Tibial nerve (tissue), 4 donors: ENCODE data around the gene TUBGCP6.

Experiments used
- CTCF ChIP-seq, 5 experiments: fragments of 200-600 bp in 3 of 5; fragments of 450-650 bp in 2 of 5; sonication (generic) in 3 of 5; IDR thresholded peaks; one replicate each; pipeline ENCODE4 v1.5.1; 2016 to 2019; ENCODE audit warnings: antibody characterized with exemption in 5 of 5, mild to moderate bottlenecking in 3 of 5, moderate library complexity in 2 of 5
- EP300 ChIP-seq, 2 donors: sonication (generic); formaldehyde crosslinking; IDR thresholded peaks; one replicate each; pipeline ENCODE4 v1.6.1; 2017; ENCODE audit warnings: antibody characterized with exemption in 2 of 2, mild to moderate bottlenecking in 1 of 2

- TF ChIP-seq CTCF (IDR thresholded peaks at IDR 0.05) (no peak), EP300 (IDR thresholded peaks at IDR 0.05) (no peak)
Observed at GRCh38 chr22:50180727-50181521, 63.9 kb downstream of the TUBGCP6 start.
